GM21576 (cell line): Measurements from ENCODE around the gene ITGA5.
A peak's percentile ranks its signal among the peaks of the same experiment; 100 is the strongest.

Experiments used
- ATAC-seq: cut with Tn5 transposase; IDR thresholded peaks from one replicate; pipeline ENCODE4 v1.9.1; 2021; ENCODE audit warnings: mild to moderate bottlenecking, moderate library complexity; ENCODE audit not compliant: unreplicated experiment

The ITGA5 gene

GRCh38 chr12:54374562-54375258, 44.4 kb downstream of the ITGA5 start:
- ATAC-seq: no peak

GRCh38 chr12:54373649-54374561, 45.2 kb downstream of the ITGA5 start:
- no peak for ATAC-seq

GRCh38 chr12:54372113-54372806, 46.8 kb downstream of the ITGA5 start:
- ATAC-seq: no peak

GRCh38 chr12:54371328-54372112, 47.5 kb downstream of the ITGA5 start:
- no peak for ATAC-seq

- ATAC-seq: no peak
Measured at GRCh38 chr12:54370171-54370730, 48.8 kb downstream of the ITGA5 start.

- no peak for ATAC-seq
Measured at GRCh38 chr12:54369597-54370131, 49.4 kb downstream of the ITGA5 start.

- peak; percentile 66 for ATAC-seq
Measured at GRCh38 chr12:54368709-54369596, 50.1 kb downstream of the ITGA5 start.

- ATAC-seq: peak; percentile 8
Measured at GRCh38 chr12:54368025-54368708, 50.9 kb downstream of the ITGA5 start.

GRCh38 chr12:54364413-54364812, 54.7 kb downstream of the ITGA5 start, which contains the start of gene GPR84:
TSS of gene GPR84 (minus strand) at chr12:54364486. CDS start at chr12:54363851, 635 bp downstream.
- peak; percentile 31 for ATAC-seq

- ATAC-seq: no peak
Measured at GRCh38 chr12:54363618-54364017, 55.4 kb downstream of the ITGA5 start.

- no peak for ATAC-seq
Measured at GRCh38 chr12:54363047-54363446, 56.0 kb downstream of the ITGA5 start.

GRCh38 chr12:54360717-54361456, 58.2 kb downstream of the ITGA5 start:
- no peak for ATAC-seq

- no peak for ATAC-seq
Measured at GRCh38 chr12:54359762-54360351, 59.2 kb downstream of the ITGA5 start.

GRCh38 chr12:54358945-54359761, 59.9 kb downstream of the ITGA5 start:
- ATAC-seq: peak; percentile 98

GRCh38 chr12:54358191-54358944, 60.7 kb downstream of the ITGA5 start:
- ATAC-seq: no peak
